ENCODE measurements around the gene GPR65. TPM values are rescaled to one million over a fixed set of nuclear protein-coding genes. Genes with fewer than 3 reads are reported as not detected.

Gene GPR65
- total and polyA plus RNA-seq, 2 experiments from 2014 or later = not detected

DNA sequence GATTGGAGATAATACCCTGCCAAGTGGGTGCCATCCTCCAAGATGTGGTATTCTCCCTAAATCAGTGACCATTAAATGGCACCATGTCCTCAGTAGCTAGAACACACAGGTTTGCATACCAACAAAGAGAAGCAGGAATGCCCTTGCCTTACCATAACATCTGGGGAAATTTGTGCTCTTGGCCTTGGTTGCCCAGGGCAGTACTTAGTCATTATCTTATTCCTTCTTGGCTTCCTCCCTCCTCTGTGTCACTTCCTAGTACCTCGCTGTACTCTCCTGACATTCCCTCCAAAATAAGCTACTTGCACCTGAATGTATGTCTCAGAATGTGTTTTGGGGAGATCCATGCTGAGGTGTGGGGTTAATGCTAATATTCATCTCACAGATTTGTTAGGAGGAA, 43.4 kb downstream of the GPR65 start:
- Histone ChIP-seq H2AFZ (no peak overlapping the region), H3K4me2 (no peak overlapping the region), H3F3A (replicated peaks; ENCODE audit: low read depth) (no peaks in the 10 kb centered on the region), H3K36me3 (ENCODE audit: insufficient read depth) (no peaks in the 10 kb centered on the region), H3K79me2 (replicated peaks; ENCODE audit: insufficient read depth) (no peaks in the 10 kb centered on the region), H3K4me1 (ENCODE audit: insufficient read depth) (no peaks in the 10 kb centered on the region), H3K27me3 (ENCODE audit: insufficient read depth) (no peaks in the 10 kb centered on the region), H3K4me3 (no peak overlapping the region), H3K9me2 (ENCODE audit: insufficient read depth) (no peaks in the 10 kb centered on the region), H3K27ac (ENCODE audit: low read depth) (no peak overlapping the region), H4K20me1 (replicated peaks; ENCODE audit: insufficient read depth) (no peaks in the 10 kb centered on the region)
- Mint-ChIP-seq H3K27me3 (ENCODE audit: insufficient read depth, low read depth, poor library complexity) (no peaks in the 10 kb centered on the region), H3K4me1 (no peaks in the 10 kb centered on the region), H3K27ac (no peak overlapping the region), H3K4me3 (no peak overlapping the region), H3K36me3 (ENCODE audit: low read depth) (no peaks in the 10 kb centered on the region), H3K9me3 (peaks cover 2% of the 10 kb centered on the region; the same call in 1 of the 3 replicates)
- no peak for TF ChIP-seq POLR2AphosphoS5 (IDR thresholded peaks at IDR 0.05; ENCODE audit: low read depth)
- TF ChIP-seq ZNF114 (CRISPR knock-in tag; IDR thresholded peaks at IDR 0.05) = no peak
- no peak for TF ChIP-seq JUNB (IDR thresholded peaks at IDR 0.05; ENCODE audit: unreplicated experiment)
- TF ChIP-seq, protein P1, sequence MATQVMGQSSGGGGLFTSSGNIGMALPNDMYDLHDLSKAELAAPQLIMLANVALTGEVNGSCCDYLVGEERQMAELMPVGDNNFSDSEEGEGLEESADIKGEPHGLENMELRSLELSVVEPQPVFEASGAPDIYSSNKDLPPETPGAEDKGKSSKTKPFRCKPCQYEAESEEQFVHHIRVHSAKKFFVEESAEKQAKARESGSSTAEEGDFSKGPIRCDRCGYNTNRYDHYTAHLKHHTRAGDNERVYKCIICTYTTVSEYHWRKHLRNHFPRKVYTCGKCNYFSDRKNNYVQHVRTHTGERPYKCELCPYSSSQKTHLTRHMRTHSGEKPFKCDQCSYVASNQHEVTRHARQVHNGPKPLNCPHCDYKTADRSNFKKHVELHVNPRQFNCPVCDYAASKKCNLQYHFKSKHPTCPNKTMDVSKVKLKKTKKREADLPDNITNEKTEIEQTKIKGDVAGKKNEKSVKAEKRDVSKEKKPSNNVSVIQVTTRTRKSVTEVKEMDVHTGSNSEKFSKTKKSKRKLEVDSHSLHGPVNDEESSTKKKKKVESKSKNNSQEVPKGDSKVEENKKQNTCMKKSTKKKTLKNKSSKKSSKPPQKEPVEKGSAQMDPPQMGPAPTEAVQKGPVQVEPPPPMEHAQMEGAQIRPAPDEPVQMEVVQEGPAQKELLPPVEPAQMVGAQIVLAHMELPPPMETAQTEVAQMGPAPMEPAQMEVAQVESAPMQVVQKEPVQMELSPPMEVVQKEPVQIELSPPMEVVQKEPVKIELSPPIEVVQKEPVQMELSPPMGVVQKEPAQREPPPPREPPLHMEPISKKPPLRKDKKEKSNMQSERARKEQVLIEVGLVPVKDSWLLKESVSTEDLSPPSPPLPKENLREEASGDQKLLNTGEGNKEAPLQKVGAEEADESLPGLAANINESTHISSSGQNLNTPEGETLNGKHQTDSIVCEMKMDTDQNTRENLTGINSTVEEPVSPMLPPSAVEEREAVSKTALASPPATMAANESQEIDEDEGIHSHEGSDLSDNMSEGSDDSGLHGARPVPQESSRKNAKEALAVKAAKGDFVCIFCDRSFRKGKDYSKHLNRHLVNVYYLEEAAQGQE (IDR thresholded peaks at IDR 0.05; ENCODE audit: unreplicated experiment) = no peak
- TF ChIP-seq CREB1 (CRISPR knock-in tag; IDR thresholded peaks at IDR 0.05; ENCODE audit: low read depth) = no peak
- TF ChIP-seq, protein P2, sequence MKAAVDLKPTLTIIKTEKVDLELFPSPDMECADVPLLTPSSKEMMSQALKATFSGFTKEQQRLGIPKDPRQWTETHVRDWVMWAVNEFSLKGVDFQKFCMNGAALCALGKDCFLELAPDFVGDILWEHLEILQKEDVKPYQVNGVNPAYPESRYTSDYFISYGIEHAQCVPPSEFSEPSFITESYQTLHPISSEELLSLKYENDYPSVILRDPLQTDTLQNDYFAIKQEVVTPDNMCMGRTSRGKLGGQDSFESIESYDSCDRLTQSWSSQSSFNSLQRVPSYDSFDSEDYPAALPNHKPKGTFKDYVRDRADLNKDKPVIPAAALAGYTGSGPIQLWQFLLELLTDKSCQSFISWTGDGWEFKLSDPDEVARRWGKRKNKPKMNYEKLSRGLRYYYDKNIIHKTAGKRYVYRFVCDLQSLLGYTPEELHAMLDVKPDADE (IDR thresholded peaks at IDR 0.05) = no peak
- no peak for TF ChIP-seq EZH2phosphoT487 (IDR thresholded peaks at IDR 0.05; ENCODE audit: unreplicated experiment)
- TF ChIP-seq EZH2 (IDR thresholded peaks at IDR 0.05; ENCODE audit: low read depth, unreplicated experiment) = no peak
- TF ChIP-seq ZNF462 (CRISPR knock-in tag; IDR thresholded peaks at IDR 0.05) = no peak
- no peak for TF ChIP-seq CTCF (conservative IDR thresholded peaks at IDR 0.05; ENCODE audit: low read depth in 2 of 2)
- no peak for TF ChIP-seq STAT1 (IDR thresholded peaks at IDR 0.05; ENCODE audit: unreplicated experiment)
- no peak for TF ChIP-seq ZNF331 (CRISPR knock-in tag; IDR thresholded peaks at IDR 0.05; ENCODE audit: low read depth)
- DNase-seq (ENCODE audit: low spot score) = no peak
- ATAC-seq = no peak

All from GM23338 (cell line).